Ovary (tissue), 3 donors: Measurements from ENCODE around the gene OSBPL3.

Experiments used
- EP300 ChIP-seq: sonication (generic); formaldehyde crosslinking; IDR thresholded peaks from one replicate; pipeline ENCODE4 v1.6.1; 2017; ENCODE audit warnings: antibody characterized with exemption
- POLR2A ChIP-seq: fragments of 450-650 bp; IDR thresholded peaks from one replicate; pipeline ENCODE4 v1.6.1; 2017; ENCODE audit warnings: antibody characterized with exemption, mild to moderate bottlenecking, moderate library complexity
- TF ChIP-seq, protein P1 (sequence below), 3 donors: fragments of 450-650 bp in 2 of 3; fragments of 200-600 bp in 1 of 3; IDR thresholded peaks; one replicate each; pipeline versions ENCODE4 v1.5.1 to v1.8.0; 2016 to 2022; ENCODE audit warnings: antibody characterized with exemption in 3 of 3, mild to moderate bottlenecking in 1 of 3
- donor health status: DM: no; HTN: no; CAD: no.

DNA sequence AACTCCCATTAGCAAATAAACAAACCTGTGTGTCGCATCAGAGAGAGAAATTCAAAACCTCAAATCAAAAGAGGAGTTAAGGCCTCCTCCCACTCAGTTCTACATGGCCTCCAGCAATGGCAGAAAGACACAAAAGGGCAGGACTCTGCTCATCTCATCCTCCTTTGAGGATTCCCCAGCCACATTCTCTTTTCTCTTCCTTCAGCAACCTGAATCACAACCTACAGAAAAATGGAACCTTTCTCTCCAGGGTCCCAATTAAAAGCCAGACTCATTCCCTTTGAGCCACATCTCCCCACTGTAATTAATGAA lies 7.9 kb downstream of the OSBPL3 start:
- TF ChIP-seq, protein P1, sequence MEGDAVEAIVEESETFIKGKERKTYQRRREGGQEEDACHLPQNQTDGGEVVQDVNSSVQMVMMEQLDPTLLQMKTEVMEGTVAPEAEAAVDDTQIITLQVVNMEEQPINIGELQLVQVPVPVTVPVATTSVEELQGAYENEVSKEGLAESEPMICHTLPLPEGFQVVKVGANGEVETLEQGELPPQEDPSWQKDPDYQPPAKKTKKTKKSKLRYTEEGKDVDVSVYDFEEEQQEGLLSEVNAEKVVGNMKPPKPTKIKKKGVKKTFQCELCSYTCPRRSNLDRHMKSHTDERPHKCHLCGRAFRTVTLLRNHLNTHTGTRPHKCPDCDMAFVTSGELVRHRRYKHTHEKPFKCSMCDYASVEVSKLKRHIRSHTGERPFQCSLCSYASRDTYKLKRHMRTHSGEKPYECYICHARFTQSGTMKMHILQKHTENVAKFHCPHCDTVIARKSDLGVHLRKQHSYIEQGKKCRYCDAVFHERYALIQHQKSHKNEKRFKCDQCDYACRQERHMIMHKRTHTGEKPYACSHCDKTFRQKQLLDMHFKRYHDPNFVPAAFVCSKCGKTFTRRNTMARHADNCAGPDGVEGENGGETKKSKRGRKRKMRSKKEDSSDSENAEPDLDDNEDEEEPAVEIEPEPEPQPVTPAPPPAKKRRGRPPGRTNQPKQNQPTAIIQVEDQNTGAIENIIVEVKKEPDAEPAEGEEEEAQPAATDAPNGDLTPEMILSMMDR (IDR thresholded peaks at IDR 0.05): no peak
- TF ChIP-seq POLR2A (no peak), EP300 (no peak)
